KMS-11 (cell line): ENCODE measurements around the gene RASL11A.

Experiments used
- H2AFZ ChIP-seq: fragments of 200-600 bp; sonication (generic); 2 replicates; pipeline ENCODE4 v1.6.1; 2016; ENCODE audit warnings: antibody characterized with exemption, mixed run types, low read depth
- H3K27ac ChIP-seq: fragments of 200-600 bp; sonication (generic); 2 replicates; pipeline ENCODE4 v1.6.1; 2016; ENCODE audit warnings: mild to moderate bottlenecking, mixed run types
- H3K27me3 ChIP-seq: fragments of 200-600 bp; sonication (generic); 2 replicates; pipeline ENCODE4 v1.6.1; 2017; ENCODE audit warnings: mild to moderate bottlenecking, low read depth, mixed run types, moderate library complexity; ENCODE audit not compliant: insufficient read depth
- H3K36me3 ChIP-seq: fragments of 200-600 bp; sonication (generic); 2 replicates; pipeline ENCODE4 v1.6.1; 2017; ENCODE audit warnings: mild to moderate bottlenecking, mixed run types; ENCODE audit not compliant: insufficient read depth
- H3K4me1 ChIP-seq: fragments of 200-600 bp; sonication (generic); 2 replicates; pipeline ENCODE4 v1.6.1; 2016; ENCODE audit warnings: mild to moderate bottlenecking, low read depth, mixed run types; ENCODE audit not compliant: poor library complexity, severe bottlenecking
- H3K4me2 ChIP-seq: fragments of 200-600 bp; sonication (generic); 2 replicates; pipeline ENCODE4 v1.7.0; 2016; ENCODE audit warnings: mild to moderate bottlenecking, mixed run types
- H3K4me3 ChIP-seq: fragments of 200-600 bp; sonication (generic); IDR thresholded peaks from 2 replicates; pipeline ENCODE4 v1.6.1; 2017; ENCODE audit warnings: low read depth, low read length, mixed read lengths; ENCODE audit not compliant: insufficient read depth
- H3K79me2 ChIP-seq: fragments of 200-600 bp; sonication (generic); 2 replicates; pipeline ENCODE4 v1.6.1; 2016; ENCODE audit warnings: low read depth, mixed run types; ENCODE audit not compliant: insufficient read depth
- H3K9ac ChIP-seq: fragments of 200-600 bp; sonication (generic); 2 replicates; pipeline ENCODE4 v1.6.1; 2016; ENCODE audit warnings: mild to moderate bottlenecking, mixed run types
- H4K20me1 ChIP-seq: fragments of 200-600 bp; sonication (generic); 2 replicates; pipeline ENCODE4 v1.6.1; 2016; ENCODE audit warnings: mild to moderate bottlenecking, mixed run types; ENCODE audit not compliant: insufficient read depth
- TF ChIP-seq, protein P1 (sequence below): fragments of 200-600 bp; sonication (generic); conservative IDR thresholded peaks from 2 replicates; pipeline ENCODE4 v1.6.1; 2017; ENCODE audit warnings: low read depth, mild to moderate bottlenecking, antibody characterized with exemption, low read length, moderate library complexity, mixed read lengths

The RASL11A gene

DNA sequence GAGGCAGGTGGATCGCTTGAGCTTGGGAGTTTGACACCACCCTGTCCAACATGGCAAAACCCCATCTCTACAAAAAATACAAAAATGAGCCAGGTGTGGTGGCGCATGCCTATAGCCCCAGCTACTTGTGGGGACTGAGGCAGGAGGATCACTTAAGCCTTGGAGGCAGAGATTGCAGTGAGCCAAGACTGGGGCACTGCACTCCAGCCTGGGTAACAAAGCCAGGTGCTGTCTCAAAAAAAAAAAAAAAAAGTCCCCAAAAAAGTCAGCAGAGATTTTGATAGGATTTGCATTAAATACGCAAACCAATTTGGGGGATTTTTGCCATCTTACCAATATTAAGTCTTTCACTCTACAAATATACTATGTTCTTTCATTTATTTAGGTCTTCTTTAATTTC lies 41.0 kb upstream of the RASL11A start:
- Histone ChIP-seq H3K9ac (no peak overlapping the region), H3K4me2 (no peak overlapping the region)

DNA sequence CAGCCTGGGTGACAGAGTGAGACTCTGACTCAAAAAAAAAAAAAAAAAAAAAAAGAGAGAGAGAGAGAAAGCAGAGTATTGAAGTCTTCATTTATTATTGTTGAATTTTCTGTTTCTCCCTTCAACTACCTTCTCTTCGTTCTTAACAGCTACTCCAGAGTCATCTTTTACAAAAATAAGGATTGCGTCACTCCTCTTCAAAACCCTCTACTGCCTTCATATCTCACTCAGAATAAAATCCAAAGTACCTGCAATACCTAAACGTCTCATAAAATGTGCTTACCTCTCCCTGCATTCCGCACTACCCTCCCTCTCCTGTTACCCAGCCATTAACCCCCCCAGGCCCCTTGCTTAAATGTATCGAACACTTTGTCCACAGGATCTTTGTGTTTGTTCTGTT lies 36.7 kb upstream of the RASL11A start:
- Histone ChIP-seq H3K79me2 (no peaks in the 10 kb centered on the region), H3K9ac (no peak overlapping the region), H3K27ac (no peak overlapping the region), H2AFZ (no peak overlapping the region), H4K20me1 (no peaks in the 10 kb centered on the region), H3K4me2 (no peak overlapping the region), H3K4me1 (no peaks in the 10 kb centered on the region), H3K4me3 (no peak overlapping the region), H3K27me3 (no peaks in the 10 kb centered on the region), H3K36me3 (no peaks in the 10 kb centered on the region)
- TF ChIP-seq, protein P1, sequence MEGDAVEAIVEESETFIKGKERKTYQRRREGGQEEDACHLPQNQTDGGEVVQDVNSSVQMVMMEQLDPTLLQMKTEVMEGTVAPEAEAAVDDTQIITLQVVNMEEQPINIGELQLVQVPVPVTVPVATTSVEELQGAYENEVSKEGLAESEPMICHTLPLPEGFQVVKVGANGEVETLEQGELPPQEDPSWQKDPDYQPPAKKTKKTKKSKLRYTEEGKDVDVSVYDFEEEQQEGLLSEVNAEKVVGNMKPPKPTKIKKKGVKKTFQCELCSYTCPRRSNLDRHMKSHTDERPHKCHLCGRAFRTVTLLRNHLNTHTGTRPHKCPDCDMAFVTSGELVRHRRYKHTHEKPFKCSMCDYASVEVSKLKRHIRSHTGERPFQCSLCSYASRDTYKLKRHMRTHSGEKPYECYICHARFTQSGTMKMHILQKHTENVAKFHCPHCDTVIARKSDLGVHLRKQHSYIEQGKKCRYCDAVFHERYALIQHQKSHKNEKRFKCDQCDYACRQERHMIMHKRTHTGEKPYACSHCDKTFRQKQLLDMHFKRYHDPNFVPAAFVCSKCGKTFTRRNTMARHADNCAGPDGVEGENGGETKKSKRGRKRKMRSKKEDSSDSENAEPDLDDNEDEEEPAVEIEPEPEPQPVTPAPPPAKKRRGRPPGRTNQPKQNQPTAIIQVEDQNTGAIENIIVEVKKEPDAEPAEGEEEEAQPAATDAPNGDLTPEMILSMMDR, result no peak

More for the DNA sequence above, 41.0 kb upstream of the RASL11A start:
- Histone ChIP-seq H3K27me3 (no peaks in the 10 kb centered on the region), H4K20me1 (no peaks in the 10 kb centered on the region), H3K27ac (no peak overlapping the region), H2AFZ (no peak overlapping the region), H3K79me2 (no peaks in the 10 kb centered on the region), H3K36me3 (no peaks in the 10 kb centered on the region), H3K4me3 (no peak overlapping the region), H3K4me1 (no peaks in the 10 kb centered on the region)
- TF ChIP-seq, protein P1, result no peak

DNA sequence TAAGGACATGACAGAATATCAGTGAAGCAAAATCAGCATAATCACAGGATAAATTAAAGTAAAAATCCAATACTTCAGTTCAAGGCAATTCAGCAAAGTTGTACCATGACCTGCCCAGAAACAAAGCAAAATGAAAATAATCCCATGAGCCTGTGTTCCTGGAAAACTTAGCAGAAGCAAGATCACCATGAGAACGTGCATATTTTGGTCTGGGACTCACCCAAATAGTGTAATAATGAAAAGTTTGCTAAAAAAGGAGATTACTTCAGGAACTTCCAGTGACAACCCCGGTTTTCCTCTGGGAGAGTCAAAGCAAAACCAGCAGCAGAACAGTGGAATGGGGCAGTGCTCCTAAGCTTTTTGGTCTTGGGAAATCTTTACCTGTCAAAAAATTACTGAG lies 34.2 kb upstream of the RASL11A start:
- no peaks in the 10 kb centered on the region for H3K27me3 ChIP-seq
- no peak overlapping the region for H3K9ac ChIP-seq
- no peaks in the 10 kb centered on the region for H3K79me2 ChIP-seq

DNA sequence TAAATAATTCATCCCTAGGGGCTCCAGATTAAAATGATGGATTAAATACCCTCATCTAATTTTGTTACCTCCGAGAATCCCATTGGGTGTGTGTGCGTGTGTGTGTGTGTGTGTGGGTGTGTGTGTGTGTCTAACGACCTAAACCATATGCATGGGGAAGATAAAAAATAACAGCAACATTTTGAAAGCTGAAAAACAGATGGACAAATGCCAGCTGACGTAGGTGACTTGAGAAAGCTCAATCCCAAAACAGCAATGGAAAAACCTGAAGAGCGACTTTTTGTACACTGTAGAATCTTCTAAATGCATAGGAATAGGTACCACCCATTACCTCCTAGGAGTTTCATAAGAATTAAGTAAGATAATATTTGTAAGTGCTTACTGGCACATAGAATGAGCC lies 27.9 kb upstream of the RASL11A start:
- Histone ChIP-seq H3K4me3 (no peak overlapping the region), H3K36me3 (no peaks in the 10 kb centered on the region), H4K20me1 (no peaks in the 10 kb centered on the region), H3K27me3 (no peaks in the 10 kb centered on the region), H3K27ac (no peak overlapping the region), H3K4me1 (no peaks in the 10 kb centered on the region), H2AFZ (no peak overlapping the region), H3K9ac (no peak overlapping the region), H3K79me2 (no peaks in the 10 kb centered on the region), H3K4me2 (no peak overlapping the region)
- TF ChIP-seq, protein P1, result no peak

More for the DNA sequence above, 34.2 kb upstream of the RASL11A start:
- H3K36me3 ChIP-seq, result no peaks in the 10 kb centered on the region
- no peaks in the 10 kb centered on the region for H4K20me1 ChIP-seq
- no peak overlapping the region for H3K4me3 ChIP-seq
- H2AFZ ChIP-seq, result no peak overlapping the region
- H3K4me2 ChIP-seq, result no peak overlapping the region
- no peak overlapping the region for H3K27ac ChIP-seq
- no peaks in the 10 kb centered on the region for H3K4me1 ChIP-seq
- TF ChIP-seq, protein P1, result no peak
